ENCODE results near the gene GRAP2.

DNA sequence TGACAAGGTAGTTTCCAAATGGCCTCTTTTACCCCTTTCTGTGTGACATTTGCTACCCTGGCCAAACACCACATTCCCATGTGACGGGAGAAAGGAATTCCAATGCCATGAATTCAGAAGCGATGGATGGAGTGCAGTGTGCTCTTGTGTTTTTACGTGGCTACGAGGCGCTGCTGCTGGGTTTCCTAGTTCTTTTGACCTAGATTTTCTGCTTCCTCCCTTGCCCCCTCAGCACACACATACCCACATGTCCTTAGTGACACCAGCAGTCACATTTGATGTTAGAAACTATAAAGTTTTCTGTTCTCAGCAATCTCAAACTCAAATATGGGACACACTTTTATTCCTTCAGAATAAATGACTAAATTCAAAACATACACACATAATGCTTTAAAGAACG is 51.5 kb downstream of the GRAP2 start:
- TF ChIP-seq POLR2A (IDR thresholded peaks at IDR 0.05) = no peak
- TF ChIP-seq, protein P1, sequence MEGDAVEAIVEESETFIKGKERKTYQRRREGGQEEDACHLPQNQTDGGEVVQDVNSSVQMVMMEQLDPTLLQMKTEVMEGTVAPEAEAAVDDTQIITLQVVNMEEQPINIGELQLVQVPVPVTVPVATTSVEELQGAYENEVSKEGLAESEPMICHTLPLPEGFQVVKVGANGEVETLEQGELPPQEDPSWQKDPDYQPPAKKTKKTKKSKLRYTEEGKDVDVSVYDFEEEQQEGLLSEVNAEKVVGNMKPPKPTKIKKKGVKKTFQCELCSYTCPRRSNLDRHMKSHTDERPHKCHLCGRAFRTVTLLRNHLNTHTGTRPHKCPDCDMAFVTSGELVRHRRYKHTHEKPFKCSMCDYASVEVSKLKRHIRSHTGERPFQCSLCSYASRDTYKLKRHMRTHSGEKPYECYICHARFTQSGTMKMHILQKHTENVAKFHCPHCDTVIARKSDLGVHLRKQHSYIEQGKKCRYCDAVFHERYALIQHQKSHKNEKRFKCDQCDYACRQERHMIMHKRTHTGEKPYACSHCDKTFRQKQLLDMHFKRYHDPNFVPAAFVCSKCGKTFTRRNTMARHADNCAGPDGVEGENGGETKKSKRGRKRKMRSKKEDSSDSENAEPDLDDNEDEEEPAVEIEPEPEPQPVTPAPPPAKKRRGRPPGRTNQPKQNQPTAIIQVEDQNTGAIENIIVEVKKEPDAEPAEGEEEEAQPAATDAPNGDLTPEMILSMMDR (IDR thresholded peaks at IDR 0.05) = no peak
